NCI-H446 treated with DMSO at 0.1 percent for 48 hours (cell line): Measurements from ENCODE around the gene INPP5A.
"Not testable (repeated sequence)": the region's sequence is repeated elsewhere in the genome, so short reads cannot be mapped to it uniquely, and the experiment has no call there.

Experiments used
- DNase-seq: peaks from one replicate; lab custom pipeline; 2025; lab: John Stamatoyannopoulos, UW

INPP5A gene

GRCh38 chr10:132723330-132723970 lies 185.9 kb downstream of the INPP5A start:
- no peak for DNase-seq

- DNase-seq, result no peak
Observed at GRCh38 chr10:132724446-132724845, 186.9 kb downstream of the INPP5A start.

DNA sequence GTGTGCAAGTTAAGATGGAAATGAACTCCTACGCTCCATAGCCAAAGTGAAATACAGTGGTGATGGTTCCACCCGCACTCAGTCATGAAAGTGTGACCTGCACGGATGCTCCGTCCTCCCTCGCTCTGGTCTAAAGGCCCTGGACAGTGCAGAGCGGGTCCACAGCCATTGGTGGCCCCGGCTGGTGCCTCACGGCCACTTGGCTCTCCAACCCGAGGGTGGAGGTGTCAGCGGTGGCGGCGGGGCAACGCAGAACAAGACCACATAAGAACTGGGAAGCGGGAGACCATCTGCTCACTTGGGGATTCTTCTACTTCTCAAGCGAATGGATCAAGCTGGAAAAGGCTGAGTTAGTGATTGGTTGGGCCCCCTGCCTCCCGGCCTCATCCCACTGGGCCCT lies 187.6 kb downstream of the INPP5A start:
- no peak for DNase-seq

DNA sequence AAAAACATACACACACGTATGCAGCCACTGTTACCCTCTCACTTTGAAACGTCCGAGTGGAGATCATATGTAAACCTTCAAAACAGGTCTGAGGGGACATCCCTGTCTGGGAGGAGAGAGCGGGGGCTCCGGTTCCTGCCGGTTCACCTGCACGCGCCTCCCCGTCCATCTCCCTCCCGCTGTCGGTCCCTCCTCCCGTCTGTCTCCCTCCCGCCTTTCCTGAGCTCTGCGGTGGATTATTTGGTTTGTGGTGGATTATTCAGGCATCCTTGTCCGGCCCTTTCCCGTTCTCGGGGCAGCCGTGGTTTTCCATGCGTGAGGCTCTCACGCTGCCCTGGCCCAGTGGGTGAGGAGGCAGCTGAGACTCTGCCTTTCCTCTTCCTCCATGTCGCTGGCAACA lies 188.6 kb downstream of the INPP5A start:
- no peak for DNase-seq

DNA sequence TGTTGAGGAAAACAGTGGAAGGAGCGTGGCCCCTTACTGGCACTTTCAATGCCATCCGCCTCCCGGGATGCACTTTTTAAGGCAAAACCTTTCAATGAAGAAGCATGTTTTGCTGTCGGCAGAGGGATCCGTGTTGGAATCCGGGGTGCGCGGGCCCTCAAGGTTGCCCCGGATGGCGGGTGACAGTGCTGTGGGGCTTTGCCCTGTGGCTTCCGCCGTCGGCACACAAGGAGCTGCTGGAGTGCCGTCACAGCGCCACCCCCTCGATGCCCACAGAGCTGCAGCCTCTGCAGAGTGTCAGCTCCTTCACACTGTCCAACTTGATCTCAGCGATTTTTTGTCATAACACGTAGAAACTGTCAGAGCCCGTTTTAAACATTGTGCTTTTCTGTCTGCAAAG lies 189.4 kb downstream of the INPP5A start:
- no peak for DNase-seq

DNA sequence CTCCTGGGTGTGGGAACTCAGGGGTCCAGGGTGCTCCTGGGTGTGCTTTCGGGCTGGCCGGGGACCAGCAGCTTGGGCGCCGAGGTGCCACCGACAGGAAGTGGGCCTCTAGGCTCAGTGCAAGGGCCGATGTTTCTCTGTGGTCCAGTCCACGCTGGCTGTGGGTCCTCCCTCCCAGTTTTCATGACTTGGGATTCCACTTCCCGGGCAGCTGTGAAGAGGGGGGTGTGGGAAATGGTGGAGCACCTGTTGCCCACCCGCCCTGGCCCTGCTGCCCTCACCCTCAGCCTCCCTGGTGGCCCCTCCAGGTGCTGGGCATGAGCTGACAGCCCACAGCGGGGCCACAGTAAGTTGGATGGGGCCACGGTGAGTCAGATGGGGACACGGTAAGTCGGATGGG lies 189.8 kb downstream of the INPP5A start:
- no peak for DNase-seq

DNA sequence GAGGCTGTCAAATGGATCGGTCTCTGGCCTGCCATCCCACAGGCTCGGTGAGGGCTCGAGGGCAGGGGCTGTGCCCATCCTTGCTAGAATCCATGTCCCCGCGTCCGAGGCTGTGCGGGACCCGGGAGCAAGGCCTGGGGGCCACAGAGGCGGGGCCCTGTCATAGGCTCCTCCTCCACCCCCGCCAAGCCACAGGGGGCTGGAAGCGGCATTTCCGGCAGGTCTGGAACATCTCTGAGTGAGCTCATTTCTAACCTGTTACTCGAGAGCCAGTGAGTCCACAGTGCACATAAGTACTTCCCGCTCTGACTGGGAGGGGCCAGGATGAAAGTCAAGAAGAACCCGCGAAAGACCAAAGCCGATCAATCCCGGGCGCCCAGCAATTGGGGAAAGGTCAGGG lies 190.7 kb downstream of the INPP5A start:
- DNase-seq, result no peak

GRCh38 chr10:132728741-132729140 lies 191.2 kb downstream of the INPP5A start:
- no peak for DNase-seq

DNA sequence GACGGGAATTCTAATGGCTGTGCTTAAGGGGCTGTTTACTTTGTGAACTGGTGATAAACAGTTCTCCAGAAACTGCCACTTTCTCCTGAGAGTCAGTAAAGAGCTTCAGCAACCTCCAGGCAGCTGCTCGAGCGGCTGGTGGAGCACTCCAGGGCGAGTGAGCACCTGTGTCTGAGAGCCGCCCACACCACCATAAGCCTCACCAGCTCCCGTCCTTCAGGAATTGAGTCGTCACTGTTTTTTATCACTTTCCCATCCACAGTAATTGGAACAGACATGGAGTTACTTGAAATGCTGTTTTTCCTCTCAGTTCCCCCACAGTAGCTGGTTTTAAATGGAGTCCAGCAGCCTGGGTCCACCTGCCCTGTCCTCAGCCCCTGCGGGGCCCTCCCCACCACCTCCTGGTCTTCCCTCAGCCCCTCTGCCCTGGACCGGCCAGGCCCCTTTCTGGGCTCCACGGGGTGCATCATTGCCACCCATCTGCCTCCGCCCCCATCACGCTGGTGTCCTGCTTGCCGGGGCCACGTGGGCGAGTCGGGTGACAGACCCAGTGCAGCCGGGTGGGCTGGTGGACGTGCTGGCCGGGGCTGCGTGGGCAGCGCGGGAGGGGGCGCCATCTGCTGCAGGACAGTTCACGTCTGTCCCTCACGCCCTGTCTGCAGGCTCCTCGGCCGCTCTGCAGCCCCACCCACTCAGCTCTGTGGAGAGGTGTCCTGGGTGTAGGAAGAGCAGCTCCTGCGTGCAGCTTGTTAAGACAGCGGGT lies 192.4 kb downstream of the INPP5A start:
- DNase-seq, result no peak

GRCh38 chr10:132730573-132730953 lies 193.0 kb downstream of the INPP5A start:
- no peak for DNase-seq

DNA sequence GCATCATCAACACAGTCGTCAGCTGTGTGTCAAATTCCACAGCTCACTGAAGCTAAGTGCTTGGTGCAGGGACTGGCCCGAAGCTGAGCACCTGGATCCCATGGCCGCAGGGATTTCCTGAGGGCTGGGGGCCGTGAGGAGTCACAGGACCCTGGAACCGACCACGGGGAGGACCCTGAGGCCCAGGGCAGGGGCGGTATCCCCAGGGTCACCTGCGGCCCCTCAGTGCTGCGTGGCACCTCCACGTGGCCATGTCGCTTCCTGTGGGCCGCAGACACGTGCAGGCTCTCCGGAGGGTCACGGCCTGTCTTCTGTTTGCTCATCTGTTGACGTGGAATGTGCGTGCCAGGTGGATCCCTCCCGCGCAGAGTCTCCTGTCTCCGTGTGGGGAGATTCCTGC lies 194.9 kb downstream of the INPP5A start:
- no peak for DNase-seq

- no peak for DNase-seq
Observed at GRCh38 chr10:132733926-132734325, 196.3 kb downstream of the INPP5A start.

- DNase-seq, result no peak
Observed at GRCh38 chr10:132735341-132735775, 197.8 kb downstream of the INPP5A start.

- DNase-seq, result no peak
Observed at GRCh38 chr10:132735923-132736391, 198.4 kb downstream of the INPP5A start.

GRCh38 chr10:132737390-132738048 lies 199.9 kb downstream of the INPP5A start:
- no peak for DNase-seq

DNA sequence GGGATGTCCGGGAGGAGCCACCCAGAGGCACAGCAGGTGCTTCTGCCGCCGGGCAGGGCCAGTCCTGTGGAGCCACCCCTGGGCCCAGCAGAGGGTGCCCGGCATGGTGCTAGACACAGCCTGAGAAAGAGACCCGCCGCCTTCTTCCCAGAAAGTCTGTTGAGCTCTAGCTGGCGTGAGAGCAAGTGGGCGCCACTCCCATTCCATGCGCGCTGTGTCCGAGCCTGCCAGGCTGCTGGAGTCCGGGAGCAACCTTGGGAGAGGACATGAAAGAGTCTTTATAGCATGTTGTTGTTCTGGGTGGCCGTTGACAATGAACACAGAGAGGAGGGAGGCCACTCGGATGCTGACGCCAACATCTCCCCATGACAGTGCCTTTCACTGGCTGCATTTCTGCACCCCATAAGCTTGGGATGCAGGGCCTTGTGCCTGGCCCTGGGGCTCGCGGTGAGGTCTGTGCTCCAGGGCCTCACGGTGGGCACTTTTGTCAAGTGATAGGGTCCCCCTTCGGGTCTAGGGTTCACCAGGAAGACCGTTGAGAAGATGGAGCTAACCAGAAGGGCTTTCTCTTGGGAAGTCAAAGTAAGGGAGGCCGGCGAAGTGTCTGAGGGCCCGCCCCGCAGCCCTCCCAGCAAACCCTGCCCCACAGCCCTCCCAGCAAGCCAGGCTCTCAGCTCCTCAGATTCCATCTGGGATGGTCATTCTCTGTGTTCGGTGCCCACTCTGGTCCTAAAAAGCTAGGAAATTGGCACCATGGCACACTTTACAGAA lies 201.1 kb downstream of the INPP5A start:
- no peak for DNase-seq

GRCh38 chr10:132739225-132739613 lies 201.6 kb downstream of the INPP5A start:
- no peak for DNase-seq

GRCh38 chr10:132740588-132740987 lies 203.0 kb downstream of the INPP5A start:
- no peak for DNase-seq

GRCh38 chr10:132742167-132742836 lies 204.7 kb downstream of the INPP5A start:
- no peak for DNase-seq

DNA sequence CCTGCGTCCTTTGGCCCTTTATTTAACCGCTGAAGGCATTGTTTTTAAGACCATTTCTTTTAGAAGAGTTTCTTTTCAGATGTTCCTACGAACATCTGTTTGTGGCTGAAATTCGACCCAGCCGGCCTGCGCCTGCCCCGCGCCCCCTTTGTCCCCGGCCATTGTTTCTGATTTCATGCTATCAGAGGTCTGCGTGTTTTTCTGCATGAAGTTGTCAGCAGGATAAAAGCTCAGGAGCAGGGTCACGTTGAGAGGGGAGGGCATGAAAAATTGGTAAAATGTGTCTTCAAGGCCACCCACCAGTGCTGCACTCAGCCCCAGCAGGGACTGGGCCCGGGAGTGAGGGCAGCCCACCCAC lies 205.2 kb downstream of the INPP5A start:
- DNase-seq, result no peak

DNA sequence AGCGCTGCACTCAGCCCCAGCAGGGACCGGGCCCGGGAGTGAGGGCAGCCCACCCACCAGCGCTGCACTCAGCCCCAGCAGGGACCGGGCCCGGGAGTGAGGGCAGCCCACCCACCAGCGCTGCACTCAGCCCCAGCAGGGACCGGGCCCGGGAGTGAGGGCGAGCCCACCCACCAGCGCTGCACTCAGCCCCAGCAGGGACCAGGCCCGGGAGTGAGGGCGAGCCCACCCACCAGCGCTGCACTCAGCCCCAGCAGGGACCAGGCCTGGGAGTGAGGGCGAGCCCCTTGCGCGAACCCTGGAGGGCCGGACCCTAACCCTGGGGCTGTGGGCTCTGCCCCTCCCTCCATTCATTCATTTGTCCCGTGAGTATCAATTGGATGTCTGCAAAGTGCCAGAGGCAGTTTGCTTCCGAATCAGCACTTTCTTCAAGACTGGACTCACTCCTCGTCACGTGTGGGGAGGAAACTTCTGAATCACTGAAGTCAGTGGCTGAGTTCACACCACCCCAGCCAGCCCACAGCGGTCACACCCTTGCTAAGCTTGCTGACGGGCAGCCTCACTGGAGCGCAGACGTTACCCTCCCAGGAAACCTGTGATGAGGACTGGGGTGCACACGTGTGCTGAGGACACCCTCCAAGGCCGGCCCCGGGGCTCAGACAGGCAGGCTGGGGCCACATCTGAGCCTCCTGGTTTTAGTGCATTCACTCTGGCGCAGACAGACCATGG lies 205.8 kb downstream of the INPP5A start:
- DNase-seq, result not testable (repeated sequence)
